ENCODE measurements around the gene RAMP1.

The RAMP1 gene

GRCh38 chr2:237895544-237896506 is 36.4 kb downstream of the RAMP1 start:
- no peak for DNase-seq (ENCODE audit: low read depth)

- no peak for DNase-seq (ENCODE audit: low read depth)
Measured at GRCh38 chr2:237896507-237896892, 37.1 kb downstream of the RAMP1 start.

GRCh38 chr2:237896956-237897355 is 37.5 kb downstream of the RAMP1 start:
- DNase-seq (ENCODE audit: low read depth): no peak

GRCh38 chr2:237898057-237898414 is 38.6 kb downstream of the RAMP1 start:
- no peak for DNase-seq (ENCODE audit: low read depth)

GRCh38 chr2:237900891-237901831 is 41.7 kb downstream of the RAMP1 start:
- DNase-seq (ENCODE audit: low read depth): no peak

GRCh38 chr2:237901932-237902850 is 42.8 kb downstream of the RAMP1 start:
- DNase-seq (ENCODE audit: low read depth): no peak

- no peak for DNase-seq (ENCODE audit: low read depth)
Measured at GRCh38 chr2:237904831-237905599, 45.6 kb downstream of the RAMP1 start.

GRCh38 chr2:237907144-237907543 is 47.7 kb downstream of the RAMP1 start:
- no peak for DNase-seq (ENCODE audit: low read depth)

- DNase-seq (ENCODE audit: low read depth): no peak
Measured at GRCh38 chr2:237909075-237909695, 49.8 kb downstream of the RAMP1 start.

- DNase-seq (ENCODE audit: low read depth): no peak
Measured at GRCh38 chr2:237909801-237910475, 50.5 kb downstream of the RAMP1 start.

- no peak for DNase-seq (ENCODE audit: low read depth)
Measured at GRCh38 chr2:237910576-237911362, 51.3 kb downstream of the RAMP1 start.

- no peak for DNase-seq (ENCODE audit: low read depth)
Measured at GRCh38 chr2:237911363-237912017, 52.1 kb downstream of the RAMP1 start.

GRCh38 chr2:237912271-237913192 is 53.1 kb downstream of the RAMP1 start:
- no peak for DNase-seq (ENCODE audit: low read depth)

GRCh38 chr2:237913193-237913917 is 53.9 kb downstream of the RAMP1 start:
- no peak for DNase-seq (ENCODE audit: low read depth)

GRCh38 chr2:237915576-237915975 is 56.2 kb downstream of the RAMP1 start:
- DNase-seq (ENCODE audit: low read depth): no peak

GRCh38 chr2:237916296-237916695 is 56.9 kb downstream of the RAMP1 start:
- no peak for DNase-seq (ENCODE audit: low read depth)
